ENCODE data around the gene PCSK6. TPM values are rescaled to one million over a fixed set of nuclear protein-coding genes. Genes with fewer than 3 reads are reported as not detected.
A peak's percentile ranks its signal among the peaks of the same experiment; 100 is the strongest.

PCSK6 gene
- total RNA-seq, 1 experiment from 2014 or later, result 3.7 TPM

DNA sequence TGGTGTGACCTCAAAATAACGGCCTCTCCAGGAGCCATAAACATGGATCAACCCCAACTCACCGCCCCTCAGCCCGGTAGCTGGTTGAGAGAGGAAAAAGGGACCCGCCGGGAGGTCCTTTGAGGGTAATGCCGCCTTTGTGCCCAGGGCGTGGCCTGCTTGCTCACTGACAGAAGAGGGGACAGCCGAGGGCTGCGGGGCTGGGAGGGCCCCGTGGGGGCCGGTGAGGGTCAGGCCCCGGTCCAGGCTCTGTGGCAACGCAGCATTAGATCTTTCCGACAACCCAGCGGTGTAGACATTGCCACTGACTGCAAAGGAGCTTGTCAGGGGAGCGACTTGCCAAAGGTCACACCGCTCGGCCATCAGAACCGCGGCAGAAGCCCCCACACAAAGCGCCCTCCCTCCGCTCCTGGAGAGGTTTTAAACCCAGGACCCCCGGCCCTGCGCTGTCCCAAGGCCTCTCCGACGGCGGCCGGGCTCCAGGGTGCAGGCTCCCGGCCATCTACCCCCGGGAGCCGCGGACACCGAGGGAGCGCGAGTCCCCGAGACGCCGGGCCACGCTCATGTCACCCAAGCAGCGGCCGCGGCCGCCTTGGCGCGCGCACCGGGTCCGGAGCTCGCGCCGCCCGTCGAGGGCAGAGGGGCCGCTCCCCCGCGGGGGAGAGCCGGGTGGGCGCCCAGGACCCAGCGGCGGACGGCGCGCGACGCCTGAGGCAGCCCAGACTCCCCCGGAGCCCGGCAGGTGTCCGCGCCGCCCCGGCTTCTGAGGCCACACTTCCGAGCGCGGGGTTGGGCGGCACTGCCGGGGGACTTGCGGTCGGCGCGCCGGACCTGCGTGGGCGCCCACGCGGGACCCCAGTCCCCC lies 975 bp downstream of the PCSK6 start:
- H2AFZ ChIP-seq (ENCODE audit: low read length), result no peak overlapping the region

DNA sequence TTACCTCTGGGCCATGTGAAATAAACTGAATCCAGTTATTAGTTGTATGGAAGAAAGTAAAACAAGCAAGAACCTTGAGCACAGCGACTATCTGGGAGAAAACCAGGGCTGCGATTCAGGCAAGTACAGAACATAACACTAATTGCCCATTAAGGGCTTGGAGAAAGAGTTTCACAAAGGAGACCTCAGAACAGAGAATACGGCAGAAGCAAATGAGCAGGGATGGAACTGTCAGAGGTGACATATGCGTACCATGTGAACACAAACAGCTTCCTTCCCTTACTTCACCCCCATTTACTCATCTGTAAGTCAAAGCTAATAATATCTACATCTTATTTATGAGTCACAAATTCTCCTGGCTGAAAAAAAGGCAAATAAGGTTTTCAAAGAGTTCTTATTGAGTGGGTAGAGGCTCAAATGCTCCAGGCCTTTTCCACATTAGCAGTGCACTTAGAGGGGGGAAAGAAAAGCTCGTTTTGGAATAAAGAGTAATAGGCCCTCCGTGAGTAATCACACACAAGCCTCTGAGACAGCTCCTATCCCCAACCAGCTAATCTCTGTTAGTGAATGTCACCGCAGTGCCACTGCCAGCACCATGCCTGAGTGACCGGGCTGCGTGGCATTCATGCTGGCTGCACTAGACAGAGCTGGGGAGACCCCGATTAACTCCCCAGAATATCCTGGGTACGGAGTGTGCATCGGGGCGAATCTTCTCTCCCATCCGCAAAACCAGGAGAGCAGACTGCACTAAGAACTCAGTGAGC lies 2.6 kb downstream of the PCSK6 start:
- no peak overlapping the region for H3K4me3 ChIP-seq (ENCODE audit: low read length)
- no peaks in the 10 kb centered on the region for H3K79me2 ChIP-seq (ENCODE audit: low read length)
- H3K9ac ChIP-seq (ENCODE audit: low read length), result no peak overlapping the region
- ChIA-PET CTCF (no interaction called here), POLR2A (ENCODE audit: unreplicated experiment) (no interaction called here)
- peaks cover 5% of the 10 kb centered on the region for H3K4me1 ChIP-seq (ENCODE audit: insufficient read depth, low read length)
- no peak overlapping the region for H3K4me2 ChIP-seq (ENCODE audit: low read length)
- peaks cover 25% of the 10 kb centered on the region for H3K27me3 ChIP-seq (ENCODE audit: low read length)
- H3K9me3 ChIP-seq (ENCODE audit: low read length), result no peaks in the 10 kb centered on the region
- H3K9me2 ChIP-seq (replicated peaks; ENCODE audit: low read length), result no peaks in the 10 kb centered on the region
- no TSS peak for BruUV-seq (replicated peaks)
- DNase-seq, result no peak
- H4K20me1 ChIP-seq (ENCODE audit: low read length), result no peaks in the 10 kb centered on the region
- TF ChIP-seq, protein P1, sequence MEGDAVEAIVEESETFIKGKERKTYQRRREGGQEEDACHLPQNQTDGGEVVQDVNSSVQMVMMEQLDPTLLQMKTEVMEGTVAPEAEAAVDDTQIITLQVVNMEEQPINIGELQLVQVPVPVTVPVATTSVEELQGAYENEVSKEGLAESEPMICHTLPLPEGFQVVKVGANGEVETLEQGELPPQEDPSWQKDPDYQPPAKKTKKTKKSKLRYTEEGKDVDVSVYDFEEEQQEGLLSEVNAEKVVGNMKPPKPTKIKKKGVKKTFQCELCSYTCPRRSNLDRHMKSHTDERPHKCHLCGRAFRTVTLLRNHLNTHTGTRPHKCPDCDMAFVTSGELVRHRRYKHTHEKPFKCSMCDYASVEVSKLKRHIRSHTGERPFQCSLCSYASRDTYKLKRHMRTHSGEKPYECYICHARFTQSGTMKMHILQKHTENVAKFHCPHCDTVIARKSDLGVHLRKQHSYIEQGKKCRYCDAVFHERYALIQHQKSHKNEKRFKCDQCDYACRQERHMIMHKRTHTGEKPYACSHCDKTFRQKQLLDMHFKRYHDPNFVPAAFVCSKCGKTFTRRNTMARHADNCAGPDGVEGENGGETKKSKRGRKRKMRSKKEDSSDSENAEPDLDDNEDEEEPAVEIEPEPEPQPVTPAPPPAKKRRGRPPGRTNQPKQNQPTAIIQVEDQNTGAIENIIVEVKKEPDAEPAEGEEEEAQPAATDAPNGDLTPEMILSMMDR (conservative IDR thresholded peaks at IDR 0.05; ENCODE audit: low read depth, low read length), result no peak
- no peak for TF ChIP-seq EZH2phosphoT487 (IDR thresholded peaks at IDR 0.05; ENCODE audit: borderline replicate concordance, low read length)
- no peak for TF ChIP-seq EZH2 (IDR thresholded peaks at IDR 0.05; ENCODE audit: low read length, unreplicated experiment)
- no peaks in the 10 kb centered on the region for H3F3A ChIP-seq (ENCODE audit: low read length, unreplicated experiment)
- H3K36me3 ChIP-seq (ENCODE audit: low read depth, low read length), result no peaks in the 10 kb centered on the region
- H3K27ac ChIP-seq (ENCODE audit: low read length), result no peak overlapping the region
- intact Hi-C loops (cut with micrococcal nuclease), result no loop called here
- H2AFZ ChIP-seq (ENCODE audit: low read length), result no peak overlapping the region
- no peak for ATAC-seq

More for the DNA sequence above, 975 bp downstream of the PCSK6 start:
- Histone ChIP-seq H3K4me1 (ENCODE audit: insufficient read depth, low read length) (no peaks in the 10 kb centered on the region), H3K9me3 (ENCODE audit: low read length) (no peaks in the 10 kb centered on the region), H4K20me1 (ENCODE audit: low read length) (no peaks in the 10 kb centered on the region), H3K27ac (ENCODE audit: low read length) (no peak overlapping the region), H3K79me2 (ENCODE audit: low read length) (no peaks in the 10 kb centered on the region), H3K4me3 (ENCODE audit: low read length) (no peak overlapping the region), H3K9me2 (replicated peaks; ENCODE audit: low read length) (no peaks in the 10 kb centered on the region), H3K4me2 (ENCODE audit: low read length) (no peak overlapping the region), H3K9ac (ENCODE audit: low read length) (no peak overlapping the region), H3K27me3 (ENCODE audit: low read length) (peaks cover 25% of the 10 kb centered on the region), H3F3A (ENCODE audit: low read length, unreplicated experiment) (no peaks in the 10 kb centered on the region), H3K36me3 (ENCODE audit: low read depth, low read length) (no peaks in the 10 kb centered on the region)
- CTCF ChIA-PET, result no interaction called here
- TF ChIP-seq, protein P1 (conservative IDR thresholded peaks at IDR 0.05; ENCODE audit: low read depth, low read length), result no peak
- POLR2A ChIA-PET (ENCODE audit: unreplicated experiment), result no interaction called here
- DNase-seq (no peak), ATAC-seq (no peak)
- intact Hi-C loops (cut with micrococcal nuclease), result no loop called here
- BruUV-seq (replicated peaks), result no TSS peak

DNA sequence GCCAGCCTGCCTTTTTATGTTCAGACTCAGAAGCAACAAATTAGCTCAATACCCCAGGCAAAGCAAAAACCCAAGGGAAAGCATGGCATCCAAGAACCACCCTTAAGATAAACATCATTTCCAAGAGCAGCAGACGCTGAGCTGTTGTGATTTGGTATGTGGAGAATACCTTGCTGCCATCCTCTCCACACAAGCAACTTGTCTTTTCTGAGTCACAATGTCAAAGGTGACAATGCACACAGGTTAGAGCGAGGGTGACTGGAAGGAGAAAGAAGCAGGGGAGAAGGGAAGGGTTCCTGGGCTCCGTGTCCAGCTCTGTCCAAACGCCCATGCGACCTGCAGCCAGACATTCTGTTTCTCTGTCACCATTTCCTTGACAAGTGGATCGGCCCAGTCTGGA lies 6.0 kb downstream of the PCSK6 start:
- H3F3A ChIP-seq (ENCODE audit: low read length, unreplicated experiment), result no peaks in the 10 kb centered on the region
- DNase-seq, result peak; percentile 19
- no TSS peak for BruUV-seq (replicated peaks)
- no peaks in the 10 kb centered on the region for H4K20me1 ChIP-seq (ENCODE audit: low read length)
- peaks cover 11% of the 10 kb centered on the region for H3K4me1 ChIP-seq (ENCODE audit: insufficient read depth, low read length)
- no peak for ATAC-seq
- no peak overlapping the region for H3K4me2 ChIP-seq (ENCODE audit: low read length)
- no peak overlapping the region for H3K9ac ChIP-seq (ENCODE audit: low read length)
- H3K9me2 ChIP-seq (replicated peaks; ENCODE audit: low read length), result no peaks in the 10 kb centered on the region
- no peak overlapping the region for H2AFZ ChIP-seq (ENCODE audit: low read length)
- TF ChIP-seq EZH2phosphoT487 (IDR thresholded peaks at IDR 0.05; ENCODE audit: borderline replicate concordance, low read length), result no peak
- TF ChIP-seq, protein P1 (conservative IDR thresholded peaks at IDR 0.05; ENCODE audit: low read depth, low read length), result no peak
- TF ChIP-seq EZH2 (IDR thresholded peaks at IDR 0.05; ENCODE audit: low read length, unreplicated experiment), result no peak
- H3K79me2 ChIP-seq (ENCODE audit: low read length), result no peaks in the 10 kb centered on the region
- H3K27ac ChIP-seq (ENCODE audit: low read length), result no peak overlapping the region
- ChIA-PET POLR2A (ENCODE audit: unreplicated experiment) (no interaction called here), CTCF (no interaction called here)
- no peaks in the 10 kb centered on the region for H3K9me3 ChIP-seq (ENCODE audit: low read length)
- no peaks in the 10 kb centered on the region for H3K36me3 ChIP-seq (ENCODE audit: low read depth, low read length)
- intact Hi-C loops (cut with micrococcal nuclease), result no loop called here
- peaks cover 23% of the 10 kb centered on the region for H3K27me3 ChIP-seq (ENCODE audit: low read length)
- H3K4me3 ChIP-seq (ENCODE audit: low read length), result no peak overlapping the region

All from PC-3 (cell line).